ENCODE measurements around the gene CELF3. TPM values are rescaled to one million over a fixed set of nuclear protein-coding genes. Genes with fewer than 3 reads are reported as not detected.

The CELF3 gene
- total RNA-seq, 1 donor: not detected

GRCh38 chr1:151729157-151729965, 12.8 kb upstream of the CELF3 start:
- H3K4me1 ChIP-seq (ENCODE audit: insufficient read depth, low read length): no peaks in the 10 kb centered on the region
- peaks cover 17% of the 10 kb centered on the region for H3K27me3 ChIP-seq (ENCODE audit: insufficient read depth, low read length)
- H3K9me3 ChIP-seq (ENCODE audit: low read depth, low read length): no peaks in the 10 kb centered on the region
- H3K4me3 ChIP-seq (ENCODE audit: low read length): no peak overlapping the region

GRCh38 chr1:151728151-151729054, 11.8 kb upstream of the CELF3 start:
- no peaks in the 10 kb centered on the region for H3K4me1 ChIP-seq (ENCODE audit: insufficient read depth, low read length)
- no peaks in the 10 kb centered on the region for H3K9me3 ChIP-seq (ENCODE audit: low read depth, low read length)
- peaks cover 23% of the 10 kb centered on the region for H3K27me3 ChIP-seq (ENCODE audit: insufficient read depth, low read length)
- H3K4me3 ChIP-seq (ENCODE audit: low read length): no peak overlapping the region

GRCh38 chr1:151723726-151724370, 7.2 kb upstream of the CELF3 start:
- Histone ChIP-seq H3K4me3 (ENCODE audit: low read length) (no peak overlapping the region), H3K27me3 (ENCODE audit: insufficient read depth, low read length) (peaks cover 50% of the 10 kb centered on the region), H3K9me3 (ENCODE audit: low read depth, low read length) (no peaks in the 10 kb centered on the region), H3K4me1 (ENCODE audit: insufficient read depth, low read length) (peaks cover 21% of the 10 kb centered on the region)

GRCh38 chr1:151721788-151722510, 5.3 kb upstream of the CELF3 start:
- Histone ChIP-seq H3K9me3 (ENCODE audit: low read depth, low read length) (no peaks in the 10 kb centered on the region), H3K4me1 (ENCODE audit: insufficient read depth, low read length) (peaks cover 24% of the 10 kb centered on the region), H3K4me3 (ENCODE audit: low read length) (peak overlapping the region; percentile 30), H3K27me3 (ENCODE audit: insufficient read depth, low read length) (peaks cover 66% of the 10 kb centered on the region)

- Histone ChIP-seq H3K9me3 (ENCODE audit: low read depth, low read length) (no peaks in the 10 kb centered on the region), H3K4me1 (ENCODE audit: insufficient read depth, low read length) (peaks cover 26% of the 10 kb centered on the region), H3K4me3 (ENCODE audit: low read length) (peak within 1 kb of the TSS; percentile 38), H3K27me3 (ENCODE audit: insufficient read depth, low read length) (peaks cover 68% of the 10 kb centered on the region)
Measured at GRCh38 chr1:151720974-151721787, 4.6 kb upstream of the CELF3 start, which contains the start of gene RIIAD1. TSS of gene RIIAD1 (plus strand) at chr1:151721522. CDS start at chr1:151721537, 15 bp downstream.

- Histone ChIP-seq H3K4me1 (ENCODE audit: insufficient read depth, low read length) (peaks cover 26% of the 10 kb centered on the region), H3K9me3 (ENCODE audit: low read depth, low read length) (no peaks in the 10 kb centered on the region), H3K27me3 (ENCODE audit: insufficient read depth, low read length) (peaks cover 70% of the 10 kb centered on the region), H3K4me3 (ENCODE audit: low read length) (peak overlapping the region; percentile 38)
Measured at GRCh38 chr1:151720554-151720953, 4.0 kb upstream of the CELF3 start.

GRCh38 chr1:151720125-151720524, 3.5 kb upstream of the CELF3 start:
- H3K4me1 ChIP-seq (ENCODE audit: insufficient read depth, low read length): peaks cover 26% of the 10 kb centered on the region
- no peak overlapping the region for H3K4me3 ChIP-seq (ENCODE audit: low read length)
- H3K9me3 ChIP-seq (ENCODE audit: low read depth, low read length): no peaks in the 10 kb centered on the region
- peaks cover 72% of the 10 kb centered on the region for H3K27me3 ChIP-seq (ENCODE audit: insufficient read depth, low read length)

- peaks cover 26% of the 10 kb centered on the region for H3K4me1 ChIP-seq (ENCODE audit: insufficient read depth, low read length)
- H3K27me3 ChIP-seq (ENCODE audit: insufficient read depth, low read length): peaks cover 64% of the 10 kb centered on the region
- no peaks in the 10 kb centered on the region for H3K9me3 ChIP-seq (ENCODE audit: low read depth, low read length)
- no peak overlapping the region for H3K4me3 ChIP-seq (ENCODE audit: low read length)
Measured at GRCh38 chr1:151718666-151719065, 2.1 kb upstream of the CELF3 start.

- Histone ChIP-seq H3K4me1 (ENCODE audit: insufficient read depth, low read length) (peaks cover 26% of the 10 kb centered on the region), H3K4me3 (ENCODE audit: low read length) (no peak overlapping the region), H3K27me3 (ENCODE audit: insufficient read depth, low read length) (peaks cover 58% of the 10 kb centered on the region), H3K9me3 (ENCODE audit: low read depth, low read length) (no peaks in the 10 kb centered on the region)
Measured at GRCh38 chr1:151718011-151718431, 1.4 kb upstream of the CELF3 start.

- Histone ChIP-seq H3K9me3 (ENCODE audit: low read depth, low read length) (no peaks in the 10 kb centered on the region), H3K4me3 (ENCODE audit: low read length) (no peak overlapping the region), H3K27me3 (ENCODE audit: insufficient read depth, low read length) (peaks cover 46% of the 10 kb centered on the region), H3K4me1 (ENCODE audit: insufficient read depth, low read length) (peaks cover 16% of the 10 kb centered on the region)
Measured at GRCh38 chr1:151716405-151716762, 219 bp downstream of the CELF3 start.

GRCh38 chr1:151715726-151716404, 738 bp downstream of the CELF3 start:
- Histone ChIP-seq H3K4me1 (ENCODE audit: insufficient read depth, low read length) (peaks cover 13% of the 10 kb centered on the region), H3K9me3 (ENCODE audit: low read depth, low read length) (no peaks in the 10 kb centered on the region), H3K4me3 (ENCODE audit: low read length) (no peak overlapping the region), H3K27me3 (ENCODE audit: insufficient read depth, low read length) (peaks cover 46% of the 10 kb centered on the region)

GRCh38 chr1:151714820-151715725, 1.5 kb downstream of the CELF3 start:
- no peaks in the 10 kb centered on the region for H3K9me3 ChIP-seq (ENCODE audit: low read depth, low read length)
- peaks cover 42% of the 10 kb centered on the region for H3K27me3 ChIP-seq (ENCODE audit: insufficient read depth, low read length)
- H3K4me3 ChIP-seq (ENCODE audit: low read length): no peak overlapping the region
- H3K4me1 ChIP-seq (ENCODE audit: insufficient read depth, low read length): peaks cover 5% of the 10 kb centered on the region

Measured in mononuclear cell (primary cell).